ENCODE results near the gene CELF5. TPM values are rescaled to one million over a fixed set of nuclear protein-coding genes. Genes with fewer than 3 reads are reported as not detected.

CELF5 gene
- total RNA-seq, 1 experiment from 2014 or later: 0.48 TPM

DNA sequence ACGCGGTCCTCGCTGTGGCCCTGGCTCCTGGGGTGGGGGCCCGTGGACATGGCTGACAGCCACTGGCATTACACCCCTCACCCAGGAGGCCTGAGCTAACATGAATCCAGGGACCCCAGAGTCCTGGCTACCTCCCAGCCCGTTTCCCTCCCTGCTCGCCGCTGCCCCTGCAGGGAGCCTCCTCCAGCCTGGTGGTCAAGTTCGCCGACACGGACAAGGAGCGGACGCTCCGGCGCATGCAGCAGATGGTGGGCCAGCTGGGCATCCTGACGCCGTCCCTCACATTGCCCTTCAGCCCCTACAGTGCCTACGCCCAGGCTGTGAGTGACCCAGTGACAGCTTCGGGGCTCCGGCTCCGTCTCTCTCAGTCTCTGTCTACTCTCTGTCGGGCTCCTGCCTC lies 56.6 kb downstream of the CELF5 start:
- Histone ChIP-seq H3K79me2 (ENCODE audit: low read depth) (no peaks in the 10 kb centered on the region), H3K4me1 (replicated peaks; ENCODE audit: insufficient read depth) (no peaks in the 10 kb centered on the region), H3K36me3 (ENCODE audit: low read depth) (no peaks in the 10 kb centered on the region), H3K9me2 (ENCODE audit: insufficient read depth) (no peaks in the 10 kb centered on the region), H3K27me3 (ENCODE audit: insufficient read depth, low read depth) (peaks cover 16% of the 10 kb centered on the region), H2AFZ (no peak overlapping the region), H4K20me1 (ENCODE audit: insufficient read depth) (no peaks in the 10 kb centered on the region), H3F3A (ENCODE audit: insufficient read depth, low read depth) (no peaks in the 10 kb centered on the region), H3K27ac (no peak overlapping the region), H3K4me3 (no peak overlapping the region), H3K9me3 (ENCODE audit: insufficient read depth, low read depth) (no peaks in the 10 kb centered on the region), H3K4me2 (no peak overlapping the region)
- BruUV-seq (replicated peaks): no TSS peak
- no peak for TF ChIP-seq CTCF (conservative IDR thresholded peaks at IDR 0.05)
- no peak for TF ChIP-seq EZH2 (IDR thresholded peaks at IDR 0.05; ENCODE audit: low read depth)
- intact Hi-C loops (cut with micrococcal nuclease; ENCODE audit: unreplicated experiment): no loop called here
- CTCF ChIA-PET: no interaction called here
- no peak for DNase-seq
- POLR2A ChIA-PET (ENCODE audit: unreplicated experiment): no interaction called here

DNA sequence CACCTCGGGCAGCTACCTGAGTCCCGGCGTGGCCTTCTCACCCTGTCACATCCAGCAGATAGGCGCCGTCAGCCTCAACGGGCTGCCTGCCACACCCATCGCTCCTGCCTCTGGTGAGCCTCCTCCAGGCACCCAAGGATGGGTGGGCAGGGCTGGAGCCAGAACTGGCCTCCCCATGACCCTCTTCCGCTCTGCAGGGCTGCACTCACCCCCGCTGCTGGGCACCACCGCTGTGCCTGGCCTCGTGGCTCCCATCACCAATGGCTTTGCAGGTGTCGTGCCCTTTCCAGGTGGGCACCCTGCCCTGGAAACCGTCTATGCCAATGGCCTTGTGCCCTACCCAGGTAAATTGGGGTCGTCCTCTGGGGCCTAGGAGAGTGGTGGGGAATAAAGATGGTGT lies 57.7 kb downstream of the CELF5 start:
- Histone ChIP-seq H3K4me2 (no peak overlapping the region), H3K9me3 (ENCODE audit: insufficient read depth, low read depth) (no peaks in the 10 kb centered on the region), H3K27ac (no peak overlapping the region), H2AFZ (no peak overlapping the region), H3K79me2 (ENCODE audit: low read depth) (no peaks in the 10 kb centered on the region), H3K9me2 (ENCODE audit: insufficient read depth) (no peaks in the 10 kb centered on the region), H3K4me3 (no peak overlapping the region), H3K27me3 (ENCODE audit: insufficient read depth, low read depth) (peaks cover 16% of the 10 kb centered on the region), H3F3A (ENCODE audit: insufficient read depth, low read depth) (no peaks in the 10 kb centered on the region), H3K4me1 (replicated peaks; ENCODE audit: insufficient read depth) (no peaks in the 10 kb centered on the region), H4K20me1 (ENCODE audit: insufficient read depth) (no peaks in the 10 kb centered on the region), H3K36me3 (ENCODE audit: low read depth) (no peaks in the 10 kb centered on the region)
- no TSS peak for BruUV-seq (replicated peaks)
- no peak for DNase-seq
- ChIA-PET CTCF (no interaction called here), POLR2A (ENCODE audit: unreplicated experiment) (no interaction called here)
- TF ChIP-seq EZH2 (IDR thresholded peaks at IDR 0.05; ENCODE audit: low read depth): no peak
- no peak for TF ChIP-seq CTCF (conservative IDR thresholded peaks at IDR 0.05)
- intact Hi-C loops (cut with micrococcal nuclease; ENCODE audit: unreplicated experiment): no loop called here

- no peak for DNase-seq
These were observed 58.1 kb downstream of the CELF5 start for GRCh38 chr19:3282564-3282963.

More at GRCh38 chr19:3282564-3282963, 58.1 kb downstream of the CELF5 start:
- POLR2A ChIA-PET (ENCODE audit: unreplicated experiment): no interaction called here
- Histone ChIP-seq H4K20me1 (ENCODE audit: insufficient read depth) (no peaks in the 10 kb centered on the region), H2AFZ (no peak overlapping the region), H3K4me1 (replicated peaks; ENCODE audit: insufficient read depth) (no peaks in the 10 kb centered on the region), H3K79me2 (ENCODE audit: low read depth) (no peaks in the 10 kb centered on the region), H3K4me2 (no peak overlapping the region), H3K9me3 (ENCODE audit: insufficient read depth, low read depth) (no peaks in the 10 kb centered on the region), H3K27ac (no peak overlapping the region), H3K36me3 (ENCODE audit: low read depth) (no peaks in the 10 kb centered on the region), H3F3A (ENCODE audit: insufficient read depth, low read depth) (no peaks in the 10 kb centered on the region), H3K27me3 (ENCODE audit: insufficient read depth, low read depth) (peaks cover 16% of the 10 kb centered on the region), H3K4me3 (no peak overlapping the region), H3K9me2 (ENCODE audit: insufficient read depth) (no peaks in the 10 kb centered on the region)
- intact Hi-C loops (cut with micrococcal nuclease; ENCODE audit: unreplicated experiment): no loop called here
- CTCF ChIA-PET: no interaction called here
- TF ChIP-seq CTCF (conservative IDR thresholded peaks at IDR 0.05) (no peak), EZH2 (IDR thresholded peaks at IDR 0.05; ENCODE audit: low read depth) (no peak)
- BruUV-seq (replicated peaks): no TSS peak

Measured in PC-9 (cell line).